Measurements from ENCODE around the gene MVP. TPM values are rescaled to one million over a fixed set of nuclear protein-coding genes. Genes with fewer than 3 reads are reported as not detected.
A peak's percentile ranks its signal among the peaks of the same experiment; 100 is the strongest.

MVP gene
- total and polyA plus RNA-seq, 12 donors: 73.9 to 492 (median 336) TPM

DNA sequence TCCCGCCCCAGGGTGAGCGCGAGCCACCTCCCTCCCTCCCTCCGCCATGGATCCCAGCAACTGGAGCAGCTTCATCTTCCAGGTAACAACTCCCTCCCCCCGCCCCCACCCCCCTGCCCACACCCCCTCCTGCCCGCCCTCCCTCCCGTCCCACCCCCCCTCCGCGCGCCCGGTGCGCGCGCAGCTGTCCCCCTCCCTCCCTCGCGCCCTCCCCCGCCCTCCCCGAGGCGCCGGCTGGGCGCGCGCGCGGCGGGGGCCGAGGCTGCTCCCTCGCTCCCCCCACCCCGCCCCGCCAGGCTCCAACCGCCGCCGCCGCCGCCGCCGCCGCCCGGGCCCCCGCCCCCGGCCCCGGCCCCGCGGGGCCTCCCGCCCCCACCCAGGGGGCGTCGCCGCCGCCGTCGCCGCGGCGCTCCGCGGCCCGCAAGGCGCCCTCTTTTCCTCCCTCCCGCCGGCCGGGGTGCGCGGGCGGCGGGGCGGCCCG is 14.1 kb upstream of the MVP start, which contains the start of gene MAZ:
Gene MAZ (plus strand): TSS at position 431 of the 481 bp plus-strand sequence. CDS start 173 bp downstream, outside the sequence.
- no peaks in the 10 kb centered on the region for H3K27me3 ChIP-seq
- intact Hi-C loops (cut with DNase I): no loop called here
- H3K4me1 ChIP-seq (replicated peaks in 1 of 2): peaks cover 23 to 44% of the 10 kb centered on the region in 2 donors
- no peak for TF ChIP-seq CTCF (IDR thresholded peaks at IDR 0.05)
- WGBS, 4 donors: 0 to 3% methylated on average over 17 to 40 of the region's 67 CpGs; no CpG with 5 or more reads in 2 of the 4 donors
- no peaks in the 10 kb centered on the region for H3K9me3 ChIP-seq (replicated peaks in 1 of 3)
- peaks cover 0 to 18% of the 10 kb centered on the region in 2 donors for H3K36me3 ChIP-seq (replicated peaks in 1 of 2)
- peak in 5 of 7 donors; percentile 95 to 97 (median 95) for DNase-seq
- H3K4me3 ChIP-seq: peak within 1 kb of the TSS in 3 of 4 donors; percentile 43 to 97 (median 69)
- peak within 1 kb of the TSS; percentile 72 to 98 (median 94) for H3K27ac ChIP-seq

GRCh38 chr16:29806641-29807425 is 13.4 kb upstream of the MVP start:
- intact Hi-C loops (cut with DNase I): no loop called here
- Histone ChIP-seq H3K9me3 (replicated peaks in 1 of 3) (no peaks in the 10 kb centered on the region), H3K4me3 (peak overlapping the region in 2 of 4 donors; percentile 25 to 66), H3K27me3 (no peaks in the 10 kb centered on the region), H3K27ac (peak overlapping the region; percentile 54 to 97 (median 93)), H3K36me3 (replicated peaks in 1 of 2) (peaks cover 0 to 18% of the 10 kb centered on the region in 2 donors), H3K4me1 (replicated peaks in 1 of 2) (peaks cover 29 to 46% of the 10 kb centered on the region in 2 donors)
- 0 to 1% (median 1%) methylated on average over 3 to 98 of the region's 99 CpGs for WGBS, 4 donors
- DNase-seq: peak; percentile 61 to 80 (median 70)
- TF ChIP-seq CTCF (IDR thresholded peaks at IDR 0.05) (peak in 1 of 6 experiments; percentile 4), POLR2A (IDR thresholded peaks at IDR 0.05) (no peak)

DNA sequence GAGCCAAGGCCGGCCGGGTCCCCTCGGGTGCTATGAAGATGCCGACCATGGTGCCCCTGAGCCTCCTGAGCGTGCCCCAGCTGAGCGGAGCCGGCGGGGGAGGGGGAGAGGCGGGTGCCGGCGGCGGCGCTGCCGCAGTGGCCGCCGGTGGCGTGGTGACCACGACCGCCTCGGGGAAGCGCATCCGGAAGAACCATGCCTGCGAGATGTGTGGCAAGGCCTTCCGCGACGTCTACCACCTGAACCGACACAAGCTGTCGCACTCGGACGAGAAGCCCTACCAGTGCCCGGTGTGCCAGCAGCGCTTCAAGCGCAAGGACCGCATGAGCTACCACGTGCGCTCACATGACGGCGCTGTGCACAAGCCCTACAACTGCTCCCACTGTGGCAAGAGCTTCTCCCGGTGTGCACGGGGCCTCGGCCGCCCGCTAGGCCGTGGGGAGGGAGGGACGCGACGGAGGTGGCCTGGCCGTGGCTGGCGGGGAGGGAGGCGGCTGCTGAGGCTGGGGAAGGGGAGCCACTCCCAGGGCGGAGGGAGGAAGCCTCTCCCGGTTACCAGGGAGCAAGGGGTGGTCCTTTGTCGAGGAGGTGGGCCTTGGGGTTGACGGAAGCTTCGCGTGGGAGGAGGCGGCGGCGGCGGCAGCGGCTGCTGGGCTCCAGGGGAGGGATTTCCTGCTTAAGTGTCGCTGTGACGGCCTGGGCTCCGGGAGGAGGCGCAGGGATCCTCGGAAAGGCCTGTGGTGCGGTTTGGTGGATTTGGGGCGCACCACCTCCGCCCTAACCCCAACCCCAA is 12.6 kb upstream of the MVP start:
- peaks cover 34 to 54% of the 10 kb centered on the region in 2 donors for H3K4me1 ChIP-seq (replicated peaks in 1 of 2)
- H3K9me3 ChIP-seq (replicated peaks in 1 of 3): no peaks in the 10 kb centered on the region
- DNase-seq: peak; percentile 89 to 96 (median 94)
- H3K27me3 ChIP-seq: no peaks in the 10 kb centered on the region
- TF ChIP-seq CTCF (IDR thresholded peaks at IDR 0.05) (peak in 4 of 6 experiments; percentile 17 to 52 (median 36)), POLR2A (IDR thresholded peaks at IDR 0.05) (peak; percentile 47 to 73)
- intact Hi-C loops (cut with DNase I): no loop called here
- peaks cover 0 to 18% of the 10 kb centered on the region in 2 donors for H3K36me3 ChIP-seq (replicated peaks in 1 of 2)
- 2 to 3% (median 2%) methylated on average over 13 to 69 of the region's 69 CpGs for WGBS, 4 donors
- H3K4me3 ChIP-seq: peak overlapping the region in 2 of 4 donors; percentile 25 to 66
- H3K27ac ChIP-seq: peak overlapping the region; percentile 54 to 97 (median 93)
